Pancreas (tissue), 10 donors: ENCODE results near the gene ADAMTS2. TPM values are rescaled to one million over a fixed set of nuclear protein-coding genes. Genes with fewer than 3 reads are reported as not detected.

Experiments
- ATAC-seq, 4 donors: fragments of 200-7000 bp; cut with Tn5 transposase; one replicate each; pipeline versions ENCODE4 v1.8.0 to v1.9.1; 2020; ENCODE audit warnings: mild to moderate bottlenecking in 4 of 4, moderate library complexity in 4 of 4
- DNase-seq, 6 donors: peaks; one replicate each; pipeline ENCODE4 v3.0.0-alpha.2; 2020
- FAIRE-seq: peaks from 2 replicates; lab custom pipeline; 2012; peaks lifted over from hg19 to GRCh38; lab: Jason Lieb, UNC
- H3K27ac ChIP-seq, 4 donors: fragments of 200-600 bp; sonication (generic); 1 replicate in 3 of 4; 2 replicates in 1 of 4; pipeline versions ENCODE4 v1.5.0 to v1.8.0; 2020
- H3K27me3 ChIP-seq, 4 donors: fragments of 200-600 bp; one replicate each; pipeline ENCODE4 v1.8.0; 2021
- H3K36me3 ChIP-seq, 3 donors: fragments of 200-600 bp; sonication (generic) in 1 of 3; one replicate each; pipeline versions ENCODE4 v1.5.0 to v1.8.0; 2020 to 2021
- H3K4me1 ChIP-seq, 3 donors: fragments of 200-600 bp; one replicate each; pipeline ENCODE4 v1.8.0; 2021
- H3K4me3 ChIP-seq, 4 donors: fragments of 200-600 bp; sonication (generic) in 2 of 4; one replicate each; pipeline versions ENCODE4 v1.5.0 to v1.8.0; 2020 to 2021
- H3K9me3 ChIP-seq, 4 donors: fragments of 200-600 bp; one replicate each; pipeline ENCODE4 v1.8.0; 2021
- WGBS, 2 donors: extraction: QIAGEN DNeasy Blood & Tissue Kit; methylation state at CpG; one replicate each; pipeline ENCODE4 v1.1.7; 2013; 5-methylcytosine and 5-hydroxymethylcytosine counted together
- intact Hi-C, 3 donors: fragments of 100-400 bp; cut with DNase I; formaldehyde crosslinking; loops; one replicate each; pipeline versions ENCODE4 v1.11.1 to v1.14.2; 2022
- polyA plus RNA-seq, 2 donors: library from polyadenylated mRNA; stranded (reverse); fragments of 200-250 nt; gene quantifications; one replicate each; pipeline ENCODE4 v1.2.3, GENCODE V29; 2013
- total RNA-seq, 6 donors: library from RNA; stranded (reverse); fragmentation: NEBNext Ultra II Directional in 4 of 6; extraction: Animal tissue kit (Norgen Biotek cat#: 25700) in 4 of 6; gene quantifications; one replicate each; pipeline versions ENCODE4 v1.2.1 to v1.2.4, GENCODE V29; 2021 to 2023
- TF ChIP-seq, protein P1 (sequence below), 4 donors: fragments of 200-600 bp; sonication (generic) in 3 of 4; IDR thresholded peaks; one replicate each; pipeline versions ENCODE4 v1.5.0 to v1.8.0; 2021; ENCODE audit warnings: antibody characterized with exemption in 4 of 4
- donor health status: healthy with polysubstance abuse.
- donor health status: DM: no; HTN: no; CAD: no; lungs with moderate emphysema.
- donor health status: DM: no; HTN: no; CAD: no.
- donor health status: control.
- donor health status: control.
- donor health status: Bipolar disorder and iron deficiency.
- donor health status: DM: yes; HTN: yes; CAD: no.
- donor health status: DM: no; HTN: no; CAD: no.
- donor health status: DM: no; HTN: no; CAD: no.
- donor health status: DM: yes; HTN: yes; CAD: no.

ADAMTS2 gene
- total and polyA plus RNA-seq, 8 donors: 1.3 to 18.5 (median 5.8) TPM

GRCh38 chr5:179080724-179081123, 264.5 kb downstream of the ADAMTS2 start:
- Histone ChIP-seq H3K9me3 (peaks cover 3 to 22% (median 11%) of the 10 kb centered on the region in 4 donors), H3K4me3 (no peak overlapping the region)
- no peak for FAIRE-seq

GRCh38 chr5:179079165-179079987, 265.9 kb downstream of the ADAMTS2 start:
- ATAC-seq: no peak
- H3K4me3 ChIP-seq: no peak overlapping the region

More at GRCh38 chr5:179080724-179081123, 264.5 kb downstream of the ADAMTS2 start:
- intact Hi-C loops: no loop called here
- Histone ChIP-seq H3K4me1 (no peaks in the 10 kb centered on the region), H3K27ac (no peak overlapping the region), H3K36me3 (peaks cover 5 to 33% (median 32%) of the 10 kb centered on the region in 3 donors), H3K27me3 (no peaks in the 10 kb centered on the region)
- DNase-seq (no peak), ATAC-seq (no peak)
- TF ChIP-seq, protein P1, sequence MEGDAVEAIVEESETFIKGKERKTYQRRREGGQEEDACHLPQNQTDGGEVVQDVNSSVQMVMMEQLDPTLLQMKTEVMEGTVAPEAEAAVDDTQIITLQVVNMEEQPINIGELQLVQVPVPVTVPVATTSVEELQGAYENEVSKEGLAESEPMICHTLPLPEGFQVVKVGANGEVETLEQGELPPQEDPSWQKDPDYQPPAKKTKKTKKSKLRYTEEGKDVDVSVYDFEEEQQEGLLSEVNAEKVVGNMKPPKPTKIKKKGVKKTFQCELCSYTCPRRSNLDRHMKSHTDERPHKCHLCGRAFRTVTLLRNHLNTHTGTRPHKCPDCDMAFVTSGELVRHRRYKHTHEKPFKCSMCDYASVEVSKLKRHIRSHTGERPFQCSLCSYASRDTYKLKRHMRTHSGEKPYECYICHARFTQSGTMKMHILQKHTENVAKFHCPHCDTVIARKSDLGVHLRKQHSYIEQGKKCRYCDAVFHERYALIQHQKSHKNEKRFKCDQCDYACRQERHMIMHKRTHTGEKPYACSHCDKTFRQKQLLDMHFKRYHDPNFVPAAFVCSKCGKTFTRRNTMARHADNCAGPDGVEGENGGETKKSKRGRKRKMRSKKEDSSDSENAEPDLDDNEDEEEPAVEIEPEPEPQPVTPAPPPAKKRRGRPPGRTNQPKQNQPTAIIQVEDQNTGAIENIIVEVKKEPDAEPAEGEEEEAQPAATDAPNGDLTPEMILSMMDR (IDR thresholded peaks at IDR 0.05): no peak
- WGBS, 2 donors: 96% methylated on average over 4 of the region's 4 CpGs

GRCh38 chr5:179065703-179066102, 279.6 kb downstream of the ADAMTS2 start:
- ATAC-seq (no peak), DNase-seq (no peak), FAIRE-seq (no peak)
- Histone ChIP-seq H3K27me3 (no peaks in the 10 kb centered on the region), H3K27ac (no peak overlapping the region), H3K36me3 (peaks cover 0 to 8% (median 0%) of the 10 kb centered on the region in 3 donors), H3K9me3 (no peaks in the 10 kb centered on the region), H3K4me3 (no peak overlapping the region), H3K4me1 (peaks cover 0 to 4% (median 0%) of the 10 kb centered on the region in 3 donors)
- WGBS, 2 donors: 97 to 99% methylated on average over 6 of the region's 6 CpGs
- TF ChIP-seq, protein P1 (IDR thresholded peaks at IDR 0.05): no peak
- intact Hi-C loops: loop anchor here in 1 of 3 donors (10.0 kb wide), 1 partner anchor 211 kb away; the partner anchor contains the start of gene ZNF354B

More at GRCh38 chr5:179079165-179079987, 265.9 kb downstream of the ADAMTS2 start:
- Histone ChIP-seq H3K9me3 (peaks cover 3 to 22% (median 13%) of the 10 kb centered on the region in 4 donors), H3K27me3 (no peaks in the 10 kb centered on the region), H3K4me1 (no peaks in the 10 kb centered on the region), H3K36me3 (peaks cover 5 to 33% (median 32%) of the 10 kb centered on the region in 3 donors), H3K27ac (no peak overlapping the region)
- DNase-seq (no peak), FAIRE-seq (no peak)
- intact Hi-C loops: no loop called here
- WGBS, 2 donors: 97 to 98% methylated on average over 11 of the region's 11 CpGs
- TF ChIP-seq, protein P1 (IDR thresholded peaks at IDR 0.05): no peak

DNA sequence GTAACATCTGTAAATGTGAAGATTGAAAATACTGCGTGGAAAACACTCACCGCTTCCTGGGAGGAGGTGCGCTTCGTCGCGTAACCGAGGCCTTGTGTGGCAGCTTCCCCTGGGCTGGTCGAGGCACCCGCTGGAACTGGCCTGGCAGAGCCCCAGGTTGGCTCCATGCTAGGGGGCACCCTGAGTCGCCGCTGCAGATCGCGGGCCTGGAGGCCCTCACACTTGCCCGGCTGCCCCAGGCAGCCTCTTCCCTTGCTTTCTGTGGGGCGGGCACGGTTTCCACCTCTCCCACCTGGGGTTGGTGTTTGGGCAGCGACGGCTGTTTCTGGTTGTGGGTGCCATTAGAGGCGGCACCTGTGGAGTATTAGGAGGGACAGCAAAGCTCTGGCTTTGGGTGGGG, 284.2 kb downstream of the ADAMTS2 start:
- DNase-seq: peak in 3 of 6 donors; percentile 12 to 46 (median 27)
- H3K4me1 ChIP-seq: peaks cover 0 to 4% (median 0%) of the 10 kb centered on the region in 3 donors
- no peaks in the 10 kb centered on the region for H3K9me3 ChIP-seq
- H3K27ac ChIP-seq: no peak overlapping the region
- peaks cover 0 to 4% (median 0%) of the 10 kb centered on the region in 3 donors for H3K36me3 ChIP-seq
- ATAC-seq: no peak
- WGBS, 2 donors: 85% methylated on average over 19 of the region's 19 CpGs
- no peaks in the 10 kb centered on the region for H3K27me3 ChIP-seq
- TF ChIP-seq, protein P1 (IDR thresholded peaks at IDR 0.05): no peak
- no peak for FAIRE-seq
- H3K4me3 ChIP-seq: peak overlapping the region; percentile 61 to 93 (median 85)
- intact Hi-C loops: loop anchor here in 1 of 3 donors (10.0 kb wide), 1 partner anchor 206 kb away; the partner anchor contains the start of gene ZNF354B

Other genes with a start within 250 kb of the ADAMTS2 start
- gene RUFY1, start 205.1 kb upstream of the ADAMTS2 start, total RNA-seq: 10 to 100 TPM; 16.4 to 31.6 (median 17.6) TPM
- 10 to 100 TPM; 31.8 to 35.8 TPM for gene RUFY1, start 205.1 kb upstream of the ADAMTS2 start, polyA plus RNA-seq